GM21529 (cell line): ENCODE data around the gene GGA1.
"Not testable (repeated sequence)": the region's sequence is repeated elsewhere in the genome, so short reads cannot be mapped to it uniquely, and the experiment has no call there.

Source experiments
- ATAC-seq: cut with Tn5 transposase; IDR thresholded peaks from one replicate; pipeline ENCODE4 v1.9.1; 2021; ENCODE audit not compliant: unreplicated experiment

The GGA1 gene

DNA sequence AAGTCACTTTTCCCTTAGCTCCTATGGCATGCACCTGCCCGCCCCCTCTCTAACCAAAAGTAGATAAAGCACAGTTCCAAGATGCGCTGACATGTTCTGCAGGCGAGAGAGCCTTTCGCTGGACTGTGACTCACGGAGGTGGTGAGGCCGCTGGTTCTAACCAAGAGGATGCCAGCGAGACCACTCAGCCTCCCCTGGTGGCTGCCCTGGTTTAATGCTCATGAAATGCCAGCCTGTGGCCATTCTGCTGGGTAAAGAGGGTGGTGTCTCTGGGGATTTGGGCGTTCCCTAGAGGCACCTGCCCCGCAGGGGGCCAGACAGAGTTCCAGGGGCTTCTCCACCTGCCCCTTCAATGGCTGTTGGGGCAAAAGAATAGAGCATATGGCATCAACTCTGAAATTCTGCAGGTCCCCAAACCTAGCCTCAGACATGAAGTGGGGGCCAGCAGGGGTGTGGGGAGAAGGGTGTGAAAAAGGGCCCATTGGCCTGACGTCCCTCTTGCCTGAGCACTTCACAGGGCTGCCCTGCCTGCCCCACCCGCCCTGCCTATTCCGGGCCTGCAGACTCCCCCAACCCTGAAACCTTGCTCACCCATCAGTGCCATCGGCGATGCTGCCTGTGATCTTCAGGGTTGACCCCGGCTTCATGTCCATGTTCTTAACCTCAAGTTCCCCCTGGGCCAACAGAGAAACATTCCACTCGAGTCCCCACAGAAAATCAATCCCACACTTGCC, 37.2 kb upstream of the GGA1 start:
- ATAC-seq, result no peak

GRCh38 chr22:37571992-37572373, 36.7 kb upstream of the GGA1 start:
- ATAC-seq, result no peak

DNA sequence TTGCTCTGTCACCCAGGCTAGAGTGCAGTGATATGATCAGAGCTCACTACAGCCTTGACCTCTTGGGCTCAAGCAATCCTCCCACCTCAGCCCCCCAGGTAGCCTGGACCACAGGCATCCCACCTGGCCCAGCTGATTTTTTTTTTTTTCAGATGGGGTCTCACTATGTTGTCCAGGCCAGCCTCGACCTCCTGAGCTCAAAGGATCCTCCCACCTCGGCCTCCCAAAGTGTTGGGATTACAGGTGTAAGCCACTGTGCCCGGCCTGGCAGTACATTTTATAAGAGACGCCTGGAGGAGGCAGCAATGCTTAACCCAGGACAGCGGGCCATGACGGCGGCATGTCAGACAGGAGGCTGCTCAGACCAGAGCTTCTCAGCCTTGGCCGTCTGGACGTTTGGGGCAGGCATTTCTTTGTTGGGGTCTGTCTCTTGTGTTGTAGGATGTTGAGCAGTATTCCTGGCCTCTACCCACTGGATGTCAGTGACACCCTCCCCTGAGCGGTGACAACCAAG, 33.1 kb upstream of the GGA1 start:
- no peak for ATAC-seq

- no peak for ATAC-seq
Measured at GRCh38 chr22:37578002-37578401, 30.6 kb upstream of the GGA1 start.

GRCh38 chr22:37581504-37581903, 27.1 kb upstream of the GGA1 start:
- no peak for ATAC-seq

DNA sequence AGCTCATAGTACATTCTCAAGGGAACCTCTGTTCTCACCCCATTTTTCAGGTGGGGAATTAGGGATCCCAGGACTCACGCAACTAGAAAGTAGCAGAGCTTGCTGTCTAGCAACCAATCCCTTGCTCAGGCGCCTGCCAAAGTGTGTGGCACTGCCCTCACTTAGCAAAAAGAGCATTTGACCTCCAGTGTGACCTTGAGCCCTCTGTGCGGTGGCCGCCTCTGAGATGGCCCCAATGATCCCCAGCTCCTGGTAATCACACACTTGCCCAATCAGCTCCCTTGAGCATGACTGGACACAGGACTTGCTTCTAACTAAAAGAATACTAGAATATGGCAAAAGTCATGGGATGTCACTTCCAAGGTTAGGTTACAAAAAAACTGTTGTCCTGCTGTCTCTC, 26.1 kb upstream of the GGA1 start:
- no peak for ATAC-seq

DNA sequence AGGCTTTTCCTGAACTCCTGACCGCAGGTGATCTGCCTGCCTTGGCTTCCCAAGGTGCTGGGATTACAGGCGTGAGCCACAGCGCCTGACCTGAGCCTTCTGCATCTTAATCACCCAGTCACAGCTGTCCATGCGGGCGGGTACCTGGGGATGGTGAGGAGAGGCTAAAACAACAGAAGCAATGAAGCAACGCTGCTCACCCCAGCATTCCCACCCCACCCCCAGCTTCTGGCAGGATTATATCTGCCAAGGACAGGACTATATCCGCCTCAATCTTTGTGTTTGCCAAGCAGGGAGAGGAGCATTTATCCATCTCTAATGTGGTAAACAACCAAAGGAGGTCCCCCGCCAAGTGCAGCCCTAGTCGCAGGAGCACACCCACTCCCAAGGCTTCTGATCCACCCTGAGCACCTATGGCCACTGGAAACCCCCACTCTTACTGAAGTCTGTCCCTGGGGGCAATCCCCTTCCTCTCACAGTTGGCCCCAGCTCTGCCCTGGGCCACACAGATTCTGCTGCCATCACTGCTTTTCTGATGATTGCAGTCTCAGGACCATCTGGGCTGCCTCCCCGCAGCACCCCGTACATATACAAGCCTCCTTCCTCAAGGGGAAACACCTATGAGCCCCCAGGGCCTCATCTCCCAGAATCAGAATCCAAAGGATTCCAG, 20.0 kb upstream of the GGA1 start:
- no peak for ATAC-seq

GRCh38 chr22:37589636-37590035, 19.0 kb upstream of the GGA1 start:
- ATAC-seq, result no peak

DNA sequence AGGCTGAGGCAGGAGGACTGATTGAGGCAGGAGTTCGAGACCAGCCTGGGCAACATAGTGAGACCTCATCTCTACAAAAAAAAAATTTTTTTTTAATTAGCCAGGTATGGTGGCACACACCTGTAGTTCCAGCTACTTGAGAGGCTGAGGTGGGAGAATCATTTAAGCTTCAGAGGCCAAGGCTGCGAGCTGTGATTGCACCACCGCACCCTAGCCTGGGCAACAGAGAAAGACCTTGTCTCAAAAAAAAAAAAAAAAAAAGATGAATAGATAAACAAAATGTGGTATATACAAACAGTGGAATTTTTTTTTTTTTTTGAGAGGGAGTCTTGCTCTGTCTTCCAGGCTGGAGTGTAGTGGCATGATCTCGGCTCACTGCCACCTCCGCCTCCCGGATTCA, 17.6 kb upstream of the GGA1 start:
- ATAC-seq, result not testable (repeated sequence)

GRCh38 chr22:37591823-37592404, 16.7 kb upstream of the GGA1 start:
- ATAC-seq, result no peak

- ATAC-seq, result no peak
Measured at GRCh38 chr22:37594237-37594636, 14.4 kb upstream of the GGA1 start.

- no peak for ATAC-seq
Measured at GRCh38 chr22:37599153-37599552, 9.5 kb upstream of the GGA1 start.

GRCh38 chr22:37601203-37601539, 7.5 kb upstream of the GGA1 start:
- ATAC-seq, result no peak

- no peak for ATAC-seq
Measured at GRCh38 chr22:37601540-37602442, 6.8 kb upstream of the GGA1 start.

DNA sequence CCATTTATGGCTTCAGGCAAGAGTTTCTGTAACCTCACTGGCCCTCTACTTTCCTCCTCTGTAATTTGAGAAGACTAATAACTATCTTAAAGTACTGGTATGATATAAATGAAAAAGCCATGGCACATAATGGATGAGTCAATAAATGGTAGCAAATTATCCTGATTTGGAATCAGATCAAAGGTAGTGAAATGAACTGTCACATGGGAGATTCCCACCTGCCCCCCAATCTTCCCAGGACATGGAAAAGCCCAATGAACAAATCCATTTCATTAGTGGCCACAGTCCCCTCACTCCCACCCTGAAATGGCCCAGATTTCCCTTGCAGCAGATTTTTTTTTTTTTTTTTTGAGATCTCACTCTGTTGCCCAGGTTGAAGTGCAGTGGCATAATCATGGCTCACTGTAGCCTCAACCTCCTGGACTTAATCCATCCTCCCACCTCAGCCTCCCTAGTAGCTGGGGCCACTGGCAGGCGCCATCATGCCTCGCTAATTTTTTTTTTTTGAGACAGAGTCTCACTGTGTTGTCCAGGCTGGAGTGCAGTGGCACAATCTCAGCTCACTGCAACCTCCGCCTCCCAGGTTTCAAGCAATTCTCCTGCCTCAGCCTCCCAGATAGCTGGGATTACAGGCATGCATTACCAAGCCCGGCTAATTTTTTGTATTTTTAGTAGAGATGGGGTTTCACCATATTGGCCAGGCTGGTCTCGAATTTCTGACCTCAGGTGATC, 5.9 kb upstream of the GGA1 start:
- not testable (repeated sequence) for ATAC-seq

- no peak for ATAC-seq
Measured at GRCh38 chr22:37604074-37604473, 4.6 kb upstream of the GGA1 start.

GRCh38 chr22:37604875-37605274, 3.8 kb upstream of the GGA1 start:
- ATAC-seq, result no peak

DNA sequence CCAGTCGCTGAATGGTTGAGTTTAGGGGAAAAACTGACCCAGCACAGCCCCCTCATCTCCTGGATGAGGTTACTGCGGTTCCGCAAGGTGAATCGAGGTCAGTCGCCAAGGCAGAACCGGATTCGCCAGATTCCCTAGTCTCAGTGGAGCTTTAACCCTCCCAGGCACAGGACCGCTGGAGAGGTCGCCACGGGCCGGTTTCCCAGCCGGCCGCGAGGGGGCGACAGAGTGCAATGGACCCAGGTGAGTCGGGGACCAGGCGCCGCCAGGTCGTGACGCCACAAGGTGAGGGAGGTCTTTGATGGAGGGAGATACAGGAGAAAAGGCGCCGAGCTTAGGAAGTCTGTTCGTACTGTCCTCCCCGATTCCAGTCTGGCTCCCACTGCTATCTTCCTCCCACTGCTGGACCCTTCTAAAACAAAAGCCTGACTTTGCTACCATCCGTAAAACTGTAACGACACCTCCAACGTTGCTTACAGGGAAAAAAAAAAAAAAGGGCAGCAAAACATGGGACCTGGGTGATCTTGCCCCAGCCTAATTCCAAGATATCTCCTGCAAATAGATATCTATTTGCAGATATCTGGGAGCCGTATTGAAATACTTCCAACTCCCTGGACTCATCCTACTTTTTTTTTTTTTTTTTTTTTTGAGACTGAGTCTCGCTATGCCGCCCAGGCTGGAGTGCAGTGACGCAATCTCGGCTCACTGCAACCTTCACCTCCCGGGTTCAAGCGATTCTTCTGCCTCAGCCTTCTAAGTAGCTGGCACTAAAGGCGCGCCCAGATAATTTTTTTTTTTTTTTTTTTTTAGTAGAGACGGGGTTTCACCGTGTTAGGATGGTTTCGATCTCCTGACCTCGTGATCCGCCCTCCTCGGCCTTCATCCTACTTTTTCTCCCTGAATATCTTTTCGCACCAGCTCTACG, 1.4 kb upstream of the GGA1 start:
- ATAC-seq, result no peak

- ATAC-seq, result no peak
Measured at GRCh38 chr22:37607935-37608476, 628 bp upstream of the GGA1 start.
